HG03095 (cell line): Measurements from ENCODE around the gene FOXC2.

Experiments used
- ATAC-seq: cut with Tn5 transposase; IDR thresholded peaks from one replicate; pipeline ENCODE4 v1.9.1; 2021; ENCODE audit warnings: moderate library complexity; ENCODE audit not compliant: unreplicated experiment

The FOXC2 gene

DNA sequence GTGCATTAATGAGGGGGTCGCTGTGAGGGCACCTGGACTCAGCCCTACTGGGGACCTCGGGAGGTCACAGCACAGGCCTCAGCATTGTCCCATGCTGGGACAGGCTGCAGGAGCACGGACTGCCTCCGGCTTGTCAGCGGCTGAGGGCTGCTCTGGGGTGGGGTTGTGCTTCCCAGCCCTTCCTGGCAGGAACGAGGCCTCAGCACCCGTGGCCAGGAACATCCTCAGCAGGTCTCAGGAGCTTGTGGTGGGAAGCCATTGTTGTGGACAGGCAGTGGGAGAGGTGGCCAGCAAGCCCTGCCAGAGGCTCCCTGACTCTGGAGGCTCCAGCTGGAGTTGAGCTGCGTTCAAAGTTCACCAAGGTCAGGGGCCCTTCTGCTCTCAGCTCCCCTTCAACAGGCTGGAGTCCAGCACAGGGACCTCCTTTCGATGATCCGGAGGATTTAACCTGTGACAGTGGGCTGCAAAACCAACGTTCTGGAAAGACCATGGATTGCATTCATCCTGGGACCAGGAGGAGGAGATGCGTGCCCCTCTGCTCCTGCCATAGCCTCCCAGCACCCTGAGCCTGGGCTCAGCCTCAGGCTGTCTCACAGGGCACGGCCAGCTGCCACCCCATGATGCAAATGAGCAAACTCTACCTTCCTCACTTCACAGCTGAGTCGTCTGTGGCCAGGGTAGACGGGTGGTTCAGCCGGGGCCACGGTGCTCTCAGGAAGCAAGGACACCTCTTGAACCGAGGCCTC lies 44.3 kb downstream of the FOXC2 start:
- ATAC-seq: no peak

DNA sequence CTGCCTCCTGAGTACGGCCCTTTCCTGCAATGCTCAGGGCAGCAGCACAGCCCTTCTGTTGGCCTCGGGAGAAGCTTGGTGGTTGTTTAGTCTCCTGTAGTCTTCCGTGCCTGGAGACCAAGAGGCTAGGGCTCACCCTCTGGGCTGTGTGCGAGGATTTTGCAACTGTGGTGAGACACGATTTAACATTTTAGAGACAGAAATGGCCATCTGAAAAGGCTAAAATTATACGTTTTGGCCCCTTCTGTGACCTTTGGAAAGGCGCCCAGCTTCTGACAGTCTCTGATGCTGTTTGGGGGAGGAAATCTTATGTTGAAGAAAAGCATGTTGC lies 44.9 kb downstream of the FOXC2 start:
- no peak for ATAC-seq

DNA sequence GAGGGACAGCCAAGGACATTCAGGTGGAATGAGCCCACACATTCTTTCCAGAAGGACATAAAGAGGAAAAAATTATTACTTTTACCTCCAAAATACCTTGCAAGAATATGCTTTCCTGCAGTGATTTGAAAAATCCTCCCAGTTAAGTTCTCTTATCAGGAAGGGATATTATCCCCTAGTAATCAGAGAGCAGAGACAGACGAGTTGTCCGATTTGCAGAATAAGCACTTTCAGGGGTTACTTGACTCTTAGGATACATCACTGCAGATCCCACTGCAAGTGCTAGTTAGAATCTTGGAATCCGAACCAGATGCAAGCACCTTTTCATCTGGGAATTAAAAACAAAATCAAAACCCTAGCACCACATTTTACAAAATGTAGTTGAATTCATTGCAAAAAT lies 45.3 kb downstream of the FOXC2 start:
- no peak for ATAC-seq

DNA sequence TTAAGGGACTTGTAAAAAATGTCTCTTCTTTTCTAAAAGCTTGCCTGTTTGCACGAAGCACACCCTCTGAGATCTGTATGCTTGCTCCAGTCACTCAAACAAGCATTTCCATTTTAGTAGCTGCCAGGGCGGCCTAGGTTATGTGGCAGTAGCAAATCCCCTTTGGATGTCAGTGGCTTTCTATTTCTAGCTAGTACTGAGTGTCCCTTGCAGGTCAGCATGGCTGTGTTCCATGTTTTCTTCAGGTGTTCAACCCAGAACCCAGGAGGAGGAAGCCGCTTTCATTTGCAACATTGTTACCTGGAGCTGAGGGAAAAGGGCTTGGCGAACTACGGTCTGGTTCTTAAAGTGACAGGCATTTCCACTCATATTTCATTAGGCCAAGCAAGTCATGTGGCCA lies 48.1 kb downstream of the FOXC2 start:
- ATAC-seq: no peak

DNA sequence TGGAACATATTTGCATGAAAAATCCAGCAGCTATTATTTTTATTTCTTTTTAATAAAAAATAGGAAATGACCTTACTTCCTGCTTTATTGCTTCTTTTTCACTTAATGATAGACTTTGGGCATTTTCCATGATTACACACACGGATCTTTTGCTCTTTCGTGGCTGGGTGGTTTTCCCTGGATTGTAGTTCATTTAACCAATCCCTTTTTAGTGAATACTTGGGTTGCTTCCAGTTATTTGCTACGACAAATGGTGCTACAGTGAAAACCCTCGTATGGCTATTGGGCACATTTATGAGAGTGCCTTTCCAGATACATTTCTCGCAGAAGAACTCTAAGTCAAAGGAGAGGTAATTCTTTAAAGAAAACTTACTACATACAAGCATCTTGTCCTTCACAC lies 50.3 kb downstream of the FOXC2 start:
- ATAC-seq: no peak

DNA sequence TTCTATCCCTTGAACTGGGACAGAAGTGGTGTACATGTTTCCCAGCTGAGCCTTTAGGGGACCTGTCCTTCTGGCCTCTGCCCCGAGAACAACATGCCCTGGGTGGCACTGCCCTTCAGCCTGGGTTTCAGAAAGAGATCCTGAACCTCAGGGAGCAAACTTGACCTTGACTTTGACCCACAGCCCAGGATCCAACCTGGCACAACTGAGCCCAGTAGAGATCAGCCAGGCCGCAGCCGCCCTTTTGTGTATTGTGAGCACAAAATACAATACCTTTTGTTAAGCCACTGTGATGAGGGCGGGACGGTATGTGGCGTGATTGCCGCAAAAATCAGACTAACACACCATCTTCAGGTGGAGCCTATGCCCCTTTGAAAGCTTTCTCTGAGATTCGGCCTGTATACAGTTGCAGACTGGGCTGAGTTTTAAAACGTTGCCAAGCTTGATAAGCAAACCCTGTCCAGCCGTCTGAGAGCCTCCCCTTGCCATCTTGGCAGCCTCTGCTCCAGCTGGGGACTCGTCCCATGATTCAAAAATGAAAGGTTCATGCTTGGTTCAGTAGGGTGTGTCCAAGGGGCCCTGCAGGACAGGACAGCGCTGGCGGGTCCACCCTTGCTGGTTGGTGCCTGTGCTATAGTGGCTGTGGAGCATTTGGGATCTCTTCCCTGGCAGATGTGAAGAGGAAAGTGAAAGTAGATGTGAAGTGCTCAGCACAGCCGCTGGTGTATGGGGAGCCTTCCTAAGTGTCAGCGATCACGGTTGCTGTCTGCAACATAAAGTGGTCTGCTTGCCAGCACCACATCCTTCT lies 52.0 kb downstream of the FOXC2 start:
- no peak for ATAC-seq
